DMS53 treated with DMSO at 0.1 percent for 48 hours (cell line): ENCODE measurements around the gene TNNT1.
A peak's percentile ranks its signal among the peaks of the same experiment; 100 is the strongest.

Experiments used
- DNase-seq: peaks from one replicate; lab custom pipeline; 2025; ENCODE audit not compliant: unreplicated experiment; lab: John Stamatoyannopoulos, UW

Gene TNNT1

DNA sequence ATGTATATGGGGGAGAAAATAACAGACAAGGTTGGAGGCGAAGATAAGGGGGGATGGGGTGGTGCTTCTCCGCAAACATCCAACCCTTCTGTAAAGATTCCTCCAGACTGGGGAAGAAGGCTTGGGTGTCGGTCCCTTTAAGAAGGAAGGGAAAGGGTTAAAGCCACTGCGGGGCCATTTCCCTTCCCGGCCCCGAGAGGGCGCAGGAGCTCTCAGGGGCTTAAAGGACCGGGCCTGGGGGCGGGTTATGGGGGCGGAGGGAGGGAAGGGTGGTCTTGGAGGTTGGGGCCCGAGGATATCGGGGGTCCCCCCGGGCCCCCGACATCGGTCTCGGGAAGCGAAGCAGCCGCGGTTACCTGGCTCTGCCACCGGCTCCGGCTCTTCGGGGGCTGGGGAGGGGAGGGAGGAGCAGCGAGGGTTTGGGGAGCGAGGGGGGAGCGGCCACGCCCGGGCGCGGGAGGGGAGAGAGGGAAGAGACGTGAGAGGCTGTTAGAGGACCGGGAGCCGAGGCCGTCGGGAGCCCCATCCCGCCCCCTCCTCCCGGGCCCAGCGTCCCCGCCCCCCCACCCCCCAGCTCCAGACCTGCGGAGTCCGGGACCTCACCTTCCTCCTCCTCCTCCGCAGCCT is 2.8 kb downstream of the TNNT1 start:
- peak; percentile 28 for DNase-seq

DNA sequence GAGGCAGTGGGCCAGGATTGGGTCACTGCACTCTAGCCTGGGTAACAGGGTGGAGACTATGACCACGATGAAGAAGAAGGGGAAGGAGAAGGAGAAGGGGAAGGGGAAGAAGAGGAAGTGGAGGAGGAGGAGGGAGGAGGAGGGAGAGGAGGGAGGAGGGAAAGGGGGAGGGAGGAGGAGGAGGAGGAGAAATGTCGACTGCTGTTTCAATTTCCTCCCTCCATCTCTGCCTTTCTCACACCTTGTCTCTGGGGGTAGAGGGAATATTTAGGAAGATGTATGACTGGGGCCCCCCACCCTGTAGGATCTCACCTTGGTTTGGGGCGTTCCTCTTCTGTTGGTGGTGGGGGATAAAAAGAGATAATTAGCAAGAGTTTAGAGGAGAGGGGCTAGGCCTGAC is 3.8 kb downstream of the TNNT1 start:
- no peak for DNase-seq

DNA sequence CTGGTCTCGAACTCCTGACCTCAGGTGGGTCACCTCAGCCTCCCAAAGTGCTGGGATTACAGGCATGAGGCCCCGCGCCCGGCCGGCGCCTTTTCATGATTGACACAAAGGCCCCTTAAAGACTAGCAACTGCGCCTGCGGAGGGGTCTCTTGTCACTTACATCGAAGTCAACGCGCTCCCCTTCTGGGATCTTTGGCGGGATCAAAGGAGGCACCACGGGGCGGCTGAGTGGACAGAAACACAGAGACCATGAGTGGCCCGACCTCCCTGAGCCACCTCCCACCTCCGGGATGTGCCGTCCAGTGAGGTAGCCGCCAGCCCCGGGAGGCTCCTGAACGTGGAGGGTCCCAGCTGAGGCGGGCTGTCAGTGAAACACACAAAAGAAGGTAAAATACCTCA is 7.3 kb downstream of the TNNT1 start:
- DNase-seq: no peak

DNA sequence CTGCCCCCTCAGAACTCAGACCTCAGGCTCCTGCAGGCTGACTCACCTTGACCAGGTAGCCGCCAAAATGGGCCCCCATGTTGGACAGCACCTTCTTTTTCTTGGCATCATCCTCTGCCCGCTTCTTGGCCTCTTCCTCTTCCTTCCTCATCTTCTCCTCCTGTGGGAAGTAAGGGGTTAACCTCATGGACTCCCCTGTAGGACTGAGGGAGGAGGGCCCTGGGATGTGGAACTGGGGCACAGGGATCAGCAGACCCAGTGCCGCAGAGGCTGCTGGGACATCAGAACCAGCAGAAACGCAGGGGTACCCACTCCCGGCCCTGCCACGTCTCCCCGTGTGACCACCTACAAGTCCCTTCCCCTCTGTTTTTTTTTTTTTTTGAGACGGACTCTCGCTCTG is 11.1 kb downstream of the TNNT1 start:
- no peak for DNase-seq

DNA sequence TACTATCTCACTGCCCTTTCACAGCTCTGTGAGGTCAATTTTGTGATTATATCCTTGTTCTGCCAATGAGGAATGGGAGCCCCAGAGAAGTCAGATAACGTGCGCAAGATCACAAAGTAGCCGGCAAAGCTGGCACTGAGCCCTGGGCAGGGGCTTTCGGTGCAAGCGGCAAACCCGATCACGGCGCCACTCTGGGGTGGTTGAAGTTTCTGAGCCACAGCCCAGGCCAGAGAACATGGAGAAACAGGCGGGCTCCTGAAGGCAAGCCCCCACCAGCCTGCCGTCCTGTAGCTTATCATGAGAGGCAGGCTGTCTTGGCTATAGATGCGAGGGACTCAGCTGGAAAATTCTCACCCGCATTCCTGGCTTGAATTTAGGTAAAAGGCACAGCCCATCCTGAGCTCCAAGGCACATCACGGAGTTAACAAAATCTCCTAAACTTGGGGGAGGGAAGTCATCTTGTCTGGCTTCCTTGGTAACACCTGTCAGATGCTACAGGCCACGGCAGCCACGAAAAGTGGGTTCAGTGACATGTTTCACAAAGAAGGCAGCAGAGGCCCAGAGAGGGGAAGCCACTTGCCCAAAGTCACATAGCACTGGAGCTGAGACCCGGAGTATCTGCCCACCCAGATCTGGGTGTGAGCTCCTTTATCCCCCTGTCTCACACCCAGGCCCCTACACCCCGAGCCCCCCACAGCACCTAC is 12.5 kb downstream of the TNNT1 start:
- no peak for DNase-seq

DNA sequence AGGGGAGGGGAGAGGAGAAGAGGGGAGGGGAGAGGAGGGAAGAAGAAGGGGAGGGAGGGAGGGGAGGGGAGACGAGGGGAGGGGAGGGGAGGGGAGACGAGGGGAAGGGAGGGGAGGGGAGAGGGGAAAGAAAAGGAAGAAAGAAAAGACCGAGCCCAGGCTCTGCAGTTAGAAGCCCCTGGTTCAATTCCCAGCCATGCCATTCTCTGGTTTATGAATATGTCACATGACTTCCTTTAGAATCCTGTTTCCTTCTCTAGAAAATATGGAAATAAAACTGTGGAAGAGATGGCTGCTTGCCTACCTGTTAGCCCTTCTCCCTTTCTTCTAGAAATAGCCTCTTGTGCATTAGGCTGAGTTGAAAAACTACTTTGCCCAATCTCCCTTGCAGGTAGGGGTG is 14.3 kb downstream of the TNNT1 start:
- DNase-seq: no peak

DNA sequence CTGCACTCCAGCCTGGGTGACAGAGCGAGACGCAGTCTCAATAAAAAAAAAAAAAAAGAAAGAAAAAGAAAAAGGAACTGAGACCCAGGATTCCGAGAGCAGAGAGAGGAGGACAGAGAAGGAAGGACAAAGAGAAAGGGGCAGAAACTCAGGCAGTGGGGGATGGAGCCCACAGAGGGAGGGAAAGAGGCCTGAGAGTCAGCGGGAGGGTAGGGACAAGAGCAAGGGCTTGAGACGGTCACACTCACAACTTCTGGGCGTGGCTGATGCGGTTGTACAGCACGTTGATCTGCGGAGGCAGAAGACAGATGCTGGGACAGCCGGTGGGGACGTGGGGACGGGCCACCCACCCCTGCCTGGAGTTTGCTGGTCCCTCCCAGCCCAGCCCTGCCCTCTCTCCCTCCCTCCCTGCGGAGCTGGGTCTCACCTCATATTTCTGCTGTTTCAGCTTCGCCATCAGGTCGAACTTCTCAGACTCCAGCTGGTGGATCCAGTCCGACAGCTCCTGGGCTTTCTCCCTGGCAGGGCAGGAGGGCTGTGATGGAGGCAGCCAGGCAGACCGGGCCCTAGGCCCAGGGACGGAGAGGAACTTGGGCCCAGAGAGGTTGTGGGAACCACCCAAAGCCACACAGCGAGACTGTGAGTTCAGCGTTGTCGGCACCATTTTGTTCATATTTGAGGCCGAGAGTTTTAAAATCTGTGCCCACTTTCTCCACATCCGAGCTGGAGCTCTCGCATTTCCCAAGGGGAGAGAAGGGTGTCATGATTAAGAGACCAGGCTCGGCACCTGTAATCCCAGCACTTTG is 15.2 kb downstream of the TNNT1 start:
- no peak for DNase-seq

DNA sequence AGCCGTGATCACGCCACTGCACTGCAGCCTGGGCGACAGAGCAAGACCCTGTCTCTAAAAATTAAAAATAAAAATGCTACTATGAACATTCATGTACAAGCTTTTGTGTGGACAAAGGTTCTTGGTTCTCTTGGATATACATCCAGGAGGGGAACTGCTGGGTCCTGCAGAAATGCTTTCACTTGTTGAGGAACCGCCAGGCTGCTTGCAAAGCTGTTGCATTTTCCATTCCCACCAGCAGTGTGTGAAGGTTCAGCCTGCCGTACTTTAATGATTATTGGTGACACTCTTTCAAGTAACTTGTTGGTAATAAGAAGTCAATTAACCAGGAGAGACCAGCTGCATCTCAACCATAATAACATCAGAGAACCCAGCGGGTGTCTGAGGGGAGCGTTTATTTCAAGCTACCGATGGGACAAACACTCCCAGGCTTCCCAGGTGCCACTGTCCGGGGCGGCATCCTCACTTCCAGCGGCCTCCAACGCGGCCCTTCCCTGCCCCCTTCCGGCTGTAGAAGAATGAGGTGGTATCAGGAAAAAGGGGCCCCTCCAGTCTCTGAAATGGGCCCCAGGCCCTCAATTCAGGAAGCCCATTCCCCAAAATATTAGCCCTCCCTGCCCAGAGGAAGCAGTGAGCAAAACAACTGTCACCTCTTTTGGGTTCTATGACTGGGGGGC is 16.4 kb downstream of the TNNT1 start:
- DNase-seq: peak; percentile 24

DNA sequence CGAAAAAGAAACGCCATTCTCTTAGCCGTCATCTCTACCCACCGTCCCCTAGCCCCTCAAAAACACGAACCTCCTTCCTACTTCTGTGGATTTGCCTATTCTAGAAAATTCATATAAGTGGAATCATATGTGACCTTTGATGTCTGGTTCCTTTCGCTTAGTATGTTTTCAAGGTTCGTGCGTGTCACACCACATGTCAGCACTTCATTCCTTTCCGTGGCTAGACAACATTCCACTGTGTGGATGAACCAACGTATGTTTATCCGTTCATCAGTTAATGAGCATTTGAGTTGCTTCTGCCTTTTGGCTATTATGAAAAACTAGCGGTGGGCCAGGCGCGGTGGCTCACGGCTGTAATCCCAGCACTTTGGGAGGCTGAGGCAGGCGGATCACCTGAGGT is 17.6 kb downstream of the TNNT1 start:
- no peak for DNase-seq

DNA sequence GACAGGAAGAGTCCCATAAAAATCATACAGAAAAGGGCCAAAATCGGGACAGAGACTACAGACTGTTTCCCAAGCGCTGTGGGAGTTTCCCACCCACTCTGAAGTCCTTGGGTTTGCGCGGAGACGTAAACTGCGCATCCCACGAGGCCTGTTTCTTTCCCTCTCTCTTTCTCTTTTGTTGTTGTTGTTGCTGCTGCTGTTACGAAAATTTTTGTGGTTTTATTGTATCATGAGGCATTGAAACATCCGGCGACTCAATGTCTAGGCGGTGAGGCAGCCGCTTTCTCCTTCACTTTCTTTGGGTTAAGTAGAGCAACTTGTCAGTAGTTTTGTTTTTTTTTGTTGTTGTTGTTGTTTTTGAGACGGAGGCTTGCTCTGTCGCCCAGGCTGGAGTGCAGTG is 30.0 kb downstream of the TNNT1 start:
- no peak for DNase-seq

DNA sequence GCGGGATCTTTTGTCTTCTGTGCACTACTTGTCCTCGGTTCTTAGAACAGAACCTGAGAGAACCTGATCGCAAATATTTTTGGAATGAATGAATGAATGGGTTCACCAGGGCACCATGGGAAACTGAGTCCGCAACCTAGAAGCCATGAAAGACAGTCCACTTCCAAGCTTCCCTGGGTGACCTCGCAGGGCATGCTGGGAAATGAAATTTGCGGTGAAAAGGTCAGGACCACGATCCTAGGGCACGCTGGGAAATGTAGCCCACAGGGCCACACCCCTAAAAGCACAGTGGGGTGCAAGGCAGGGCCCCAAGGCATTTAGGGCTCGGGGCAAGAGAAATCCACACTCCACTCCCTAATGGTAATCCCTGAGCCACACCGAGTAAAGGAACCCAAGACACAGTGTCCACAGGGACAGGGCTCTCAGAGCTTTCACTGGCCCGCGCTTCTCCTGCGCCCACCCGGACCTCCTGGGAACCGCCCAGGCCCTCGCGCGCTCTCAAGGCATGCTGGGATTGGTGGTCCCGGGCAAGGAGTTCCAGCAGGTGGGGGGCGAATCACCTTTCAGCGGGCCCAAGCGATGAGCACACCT is 30.5 kb downstream of the TNNT1 start:
- no peak for DNase-seq

DNA sequence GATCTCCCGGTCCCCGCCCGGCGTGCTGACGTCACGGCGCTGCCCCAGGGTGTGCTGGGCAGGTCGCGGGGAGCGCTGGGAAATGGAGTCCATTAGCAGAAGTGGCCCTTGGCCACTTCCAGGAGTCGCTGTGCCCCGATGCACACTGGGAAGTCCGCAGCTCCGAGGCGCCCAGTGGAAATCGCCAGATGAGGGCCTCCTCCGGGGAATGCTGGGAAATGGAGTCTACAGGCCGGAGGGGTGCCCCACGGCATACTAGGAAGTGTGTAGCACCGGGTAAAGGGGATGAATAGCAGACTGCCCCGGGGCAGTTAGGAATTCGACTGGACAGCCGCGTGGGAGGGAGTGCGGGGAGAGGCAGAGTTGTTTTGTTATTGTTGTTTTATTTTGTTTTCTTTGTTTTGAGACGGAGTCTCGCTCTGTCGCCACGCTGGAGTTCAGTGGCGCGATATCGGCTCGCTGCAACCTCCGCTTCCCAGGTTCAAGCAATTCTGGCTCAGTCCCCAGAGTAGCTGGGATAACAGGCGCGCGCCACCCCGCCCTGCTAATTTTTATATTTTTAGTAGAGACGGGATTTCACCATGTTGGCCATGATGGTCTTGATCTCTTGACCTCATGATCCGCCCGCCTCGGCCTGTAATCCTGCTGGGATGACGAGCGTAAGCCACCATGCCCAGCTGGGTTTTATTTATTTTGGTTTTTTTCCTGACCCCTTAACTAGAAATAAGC is 31.2 kb downstream of the TNNT1 start:
- peak; percentile 97 for DNase-seq

DNA sequence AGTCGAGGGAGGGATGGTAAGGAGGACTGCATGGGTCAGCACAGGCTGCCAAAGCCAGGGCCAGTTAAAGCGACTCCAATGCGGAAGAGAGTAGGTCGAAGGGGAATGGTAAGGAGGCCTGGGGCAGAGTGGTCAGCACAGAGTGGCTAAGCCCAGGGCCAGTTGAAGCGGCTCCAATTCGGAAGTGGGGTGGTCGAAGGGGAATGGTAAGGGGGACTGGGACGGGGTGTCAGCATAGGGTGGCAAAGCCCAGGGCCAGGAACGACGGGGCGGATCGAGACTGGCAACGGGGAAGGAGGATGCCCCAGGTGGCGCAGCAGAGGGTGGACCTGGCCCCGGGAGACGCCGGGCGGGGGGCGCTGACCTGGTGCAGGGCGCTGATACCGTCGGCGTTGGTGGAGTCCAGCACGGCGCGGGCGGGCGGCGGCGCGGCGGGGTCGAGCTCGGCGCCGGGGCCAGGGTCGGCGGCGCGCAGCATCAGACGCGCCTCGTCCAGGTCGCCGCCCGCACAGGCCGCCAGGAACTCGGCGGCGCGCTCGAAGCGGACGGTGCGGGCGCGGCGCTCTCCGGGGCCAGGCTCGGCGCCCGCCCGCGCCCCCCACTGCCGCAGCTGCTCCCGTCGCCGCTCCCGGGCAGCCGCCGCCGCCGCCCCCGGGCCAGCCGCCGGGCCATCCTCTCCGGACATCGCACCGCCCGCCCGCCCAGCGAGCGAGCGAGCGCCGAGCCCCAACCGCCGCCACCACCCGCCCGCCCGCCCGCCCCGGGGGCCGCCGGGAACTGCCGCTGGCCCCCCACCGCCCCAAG is 31.9 kb downstream of the TNNT1 start, which contains the start of gene PPP1R12C:
TSS of gene PPP1R12C (minus strand) at position 779 of the 804 bp plus-strand sequence. CDS start at position 685, 94 bp downstream.
- DNase-seq: no peak

DNA sequence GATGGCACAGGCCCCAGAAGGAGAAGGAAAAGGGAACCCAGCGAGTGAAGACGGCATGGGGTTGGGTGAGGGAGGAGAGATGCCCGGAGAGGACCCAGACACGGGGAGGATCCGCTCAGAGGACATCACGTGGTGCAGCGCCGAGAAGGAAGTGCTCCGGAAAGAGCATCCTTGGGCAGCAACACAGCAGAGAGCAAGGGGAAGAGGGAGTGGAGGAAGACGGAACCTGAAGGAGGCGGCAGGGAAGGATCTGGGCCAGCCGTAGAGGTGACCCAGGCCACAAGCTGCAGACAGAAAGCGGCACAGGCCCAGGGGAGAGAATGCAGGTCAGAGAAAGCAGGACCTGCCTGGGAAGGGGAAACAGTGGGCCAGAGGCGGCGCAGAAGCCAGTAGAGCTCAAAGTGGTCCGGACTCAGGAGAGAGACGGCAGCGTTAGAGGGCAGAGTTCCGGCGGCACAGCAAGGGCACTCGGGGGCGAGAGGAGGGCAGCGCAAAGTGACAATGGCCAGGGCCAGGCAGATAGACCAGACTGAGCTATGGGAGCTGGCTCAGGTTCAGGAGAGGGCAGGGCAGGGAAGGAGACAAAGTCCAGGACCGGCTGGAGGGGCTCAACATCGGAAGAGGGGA is 32.7 kb downstream of the TNNT1 start:
- no peak for DNase-seq

DNA sequence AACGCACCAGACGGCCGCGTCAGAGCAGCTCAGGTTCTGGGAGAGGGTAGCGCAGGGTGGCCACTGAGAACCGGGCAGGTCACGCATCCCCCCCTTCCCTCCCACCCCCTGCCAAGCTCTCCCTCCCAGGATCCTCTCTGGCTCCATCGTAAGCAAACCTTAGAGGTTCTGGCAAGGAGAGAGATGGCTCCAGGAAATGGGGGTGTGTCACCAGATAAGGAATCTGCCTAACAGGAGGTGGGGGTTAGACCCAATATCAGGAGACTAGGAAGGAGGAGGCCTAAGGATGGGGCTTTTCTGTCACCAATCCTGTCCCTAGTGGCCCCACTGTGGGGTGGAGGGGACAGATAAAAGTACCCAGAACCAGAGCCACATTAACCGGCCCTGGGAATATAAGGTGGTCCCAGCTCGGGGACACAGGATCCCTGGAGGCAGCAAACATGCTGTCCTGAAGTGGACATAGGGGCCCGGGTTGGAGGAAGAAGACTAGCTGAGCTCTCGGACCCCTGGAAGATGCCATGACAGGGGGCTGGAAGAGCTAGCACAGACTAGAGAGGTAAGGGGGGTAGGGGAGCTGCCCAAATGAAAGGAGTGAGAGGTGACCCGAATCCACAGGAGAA is 33.5 kb downstream of the TNNT1 start:
- no peak for DNase-seq

DNA sequence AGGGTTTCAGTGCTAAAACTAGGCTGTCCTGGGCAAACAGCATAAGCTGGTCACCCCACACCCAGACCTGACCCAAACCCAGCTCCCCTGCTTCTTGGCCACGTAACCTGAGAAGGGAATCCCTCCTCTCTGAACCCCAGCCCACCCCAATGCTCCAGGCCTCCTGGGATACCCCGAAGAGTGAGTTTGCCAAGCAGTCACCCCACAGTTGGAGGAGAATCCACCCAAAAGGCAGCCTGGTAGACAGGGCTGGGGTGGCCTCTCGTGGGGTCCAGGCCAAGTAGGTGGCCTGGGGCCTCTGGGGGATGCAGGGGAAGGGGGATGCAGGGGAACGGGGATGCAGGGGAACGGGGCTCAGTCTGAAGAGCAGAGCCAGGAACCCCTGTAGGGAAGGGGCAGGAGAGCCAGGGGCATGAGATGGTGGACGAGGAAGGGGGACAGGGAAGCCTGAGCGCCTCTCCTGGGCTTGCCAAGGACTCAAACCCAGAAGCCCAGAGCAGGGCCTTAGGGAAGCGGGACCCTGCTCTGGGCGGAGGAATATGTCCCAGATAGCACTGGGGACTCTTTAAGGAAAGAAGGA is 34.4 kb downstream of the TNNT1 start:
- DNase-seq: no peak

DNA sequence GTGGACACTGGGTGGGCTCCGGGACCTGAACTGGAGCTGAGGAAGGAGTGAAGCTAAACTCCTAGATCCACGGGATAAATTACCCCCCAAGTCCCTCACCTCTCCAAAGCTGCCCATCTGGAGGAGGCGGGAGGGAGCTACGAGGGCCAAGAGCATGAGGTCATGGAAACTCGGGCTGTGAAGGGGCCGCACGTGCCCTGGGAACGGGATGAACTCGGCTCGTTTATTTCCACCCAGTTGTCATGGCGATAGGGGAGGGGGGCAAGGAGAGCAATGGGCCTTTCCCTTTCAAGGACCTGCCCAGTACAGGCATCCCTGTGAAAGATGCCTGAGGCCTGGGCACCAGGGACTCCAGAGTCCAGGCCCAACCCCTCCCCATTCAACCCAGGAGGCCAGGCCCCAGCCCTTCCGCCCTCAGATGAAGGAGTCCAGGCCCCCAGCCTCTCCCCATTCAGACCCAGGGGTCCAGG is 35.4 kb downstream of the TNNT1 start:
- no peak for DNase-seq
